Measurements from ENCODE around the gene ADARB1. TPM values are rescaled to one million over a fixed set of nuclear protein-coding genes. Genes with fewer than 3 reads are reported as not detected.

Gene ADARB1
- total RNA-seq, 2 experiments from 2014 or later: 6.6 to 20.5 TPM

DNA sequence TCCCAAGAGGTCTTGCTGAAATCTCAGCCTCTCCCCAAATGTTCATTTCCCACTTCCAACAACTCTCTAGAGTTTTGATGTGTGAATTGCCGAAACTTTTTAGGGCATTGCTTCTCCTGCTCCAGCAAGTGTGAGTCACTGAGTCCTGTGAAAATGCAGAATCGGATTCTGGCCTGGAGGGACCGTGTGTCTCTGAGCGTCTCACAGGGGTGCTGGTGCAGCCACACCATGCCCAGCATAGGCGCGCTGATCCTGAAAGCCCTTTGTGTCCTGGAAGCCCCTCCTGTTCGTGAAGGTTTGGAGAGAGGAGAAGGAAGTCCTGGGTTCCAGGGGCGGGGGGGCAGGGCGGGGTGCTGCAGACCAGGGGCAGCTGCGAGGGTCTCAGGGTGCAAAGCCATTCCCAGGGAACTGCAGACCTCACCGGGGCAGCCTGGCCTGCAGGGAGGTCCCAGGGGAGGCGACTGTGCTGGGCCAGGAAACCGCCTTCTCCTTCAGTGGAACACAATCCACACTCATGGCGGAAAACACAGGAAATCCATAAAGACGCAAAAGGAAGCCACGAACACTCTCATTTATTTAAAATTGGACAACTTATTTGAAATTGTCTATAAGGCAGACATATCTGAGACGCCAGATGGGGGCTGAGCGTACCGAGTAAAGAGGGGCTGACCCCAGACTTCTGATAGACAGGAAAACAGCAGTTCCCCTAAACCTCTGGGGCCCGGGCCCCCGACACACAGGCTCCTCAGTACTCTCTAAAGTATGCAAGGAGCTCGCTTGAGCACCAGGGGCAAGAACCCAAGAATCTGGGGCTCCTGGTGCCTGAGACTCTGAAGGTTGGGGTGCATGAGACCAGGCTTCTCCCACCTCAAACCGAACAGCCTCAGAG lies 43.5 kb upstream of the ADARB1 start:
- no peak for DNase-seq (ENCODE audit: low spot score)
- H3K4me1 ChIP-seq (ENCODE audit: insufficient read depth, low read length, poor library complexity, severe bottlenecking): no peaks in the 10 kb centered on the region
- TF ChIP-seq, protein P1, sequence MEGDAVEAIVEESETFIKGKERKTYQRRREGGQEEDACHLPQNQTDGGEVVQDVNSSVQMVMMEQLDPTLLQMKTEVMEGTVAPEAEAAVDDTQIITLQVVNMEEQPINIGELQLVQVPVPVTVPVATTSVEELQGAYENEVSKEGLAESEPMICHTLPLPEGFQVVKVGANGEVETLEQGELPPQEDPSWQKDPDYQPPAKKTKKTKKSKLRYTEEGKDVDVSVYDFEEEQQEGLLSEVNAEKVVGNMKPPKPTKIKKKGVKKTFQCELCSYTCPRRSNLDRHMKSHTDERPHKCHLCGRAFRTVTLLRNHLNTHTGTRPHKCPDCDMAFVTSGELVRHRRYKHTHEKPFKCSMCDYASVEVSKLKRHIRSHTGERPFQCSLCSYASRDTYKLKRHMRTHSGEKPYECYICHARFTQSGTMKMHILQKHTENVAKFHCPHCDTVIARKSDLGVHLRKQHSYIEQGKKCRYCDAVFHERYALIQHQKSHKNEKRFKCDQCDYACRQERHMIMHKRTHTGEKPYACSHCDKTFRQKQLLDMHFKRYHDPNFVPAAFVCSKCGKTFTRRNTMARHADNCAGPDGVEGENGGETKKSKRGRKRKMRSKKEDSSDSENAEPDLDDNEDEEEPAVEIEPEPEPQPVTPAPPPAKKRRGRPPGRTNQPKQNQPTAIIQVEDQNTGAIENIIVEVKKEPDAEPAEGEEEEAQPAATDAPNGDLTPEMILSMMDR (conservative IDR thresholded peaks at IDR 0.05; ENCODE audit: low read length): no peak
- no peak for TF ChIP-seq EZH2phosphoT487 (IDR thresholded peaks at IDR 0.05; ENCODE audit: borderline replicate concordance, low read depth, low read length)
- no peak overlapping the region for H3K4me3 ChIP-seq (ENCODE audit: low read depth, low read length, poor library complexity, severe bottlenecking)
- H3K27ac ChIP-seq (ENCODE audit: low read depth, low read length, poor library complexity, severe bottlenecking): no peak overlapping the region
- H2AFZ ChIP-seq (ENCODE audit: low read length): no peak overlapping the region
- H3K4me2 ChIP-seq (ENCODE audit: low read length): no peak overlapping the region
- H3K36me3 ChIP-seq (ENCODE audit: insufficient read depth, low read length): no peaks in the 10 kb centered on the region
- peaks cover 1% of the 10 kb centered on the region; the same call in 1 of the 2 replicates for H3K9me3 ChIP-seq (ENCODE audit: low read length)
- no TSS peak for BruUV-seq (replicated peaks)
- no peaks in the 10 kb centered on the region for H4K20me1 ChIP-seq (ENCODE audit: insufficient read depth, low read length)
- POLR2A ChIA-PET: no interaction called here
- intact Hi-C loops (cut with micrococcal nuclease; ENCODE audit: unreplicated experiment): no loop called here
- CTCF ChIA-PET (ENCODE audit: unreplicated experiment): no interaction called here
- no peaks in the 10 kb centered on the region for H3K79me2 ChIP-seq (ENCODE audit: insufficient read depth, low read depth, low read length)
- no peaks in the 10 kb centered on the region for H3K9me2 ChIP-seq (ENCODE audit: insufficient read depth, low read length)

DNA sequence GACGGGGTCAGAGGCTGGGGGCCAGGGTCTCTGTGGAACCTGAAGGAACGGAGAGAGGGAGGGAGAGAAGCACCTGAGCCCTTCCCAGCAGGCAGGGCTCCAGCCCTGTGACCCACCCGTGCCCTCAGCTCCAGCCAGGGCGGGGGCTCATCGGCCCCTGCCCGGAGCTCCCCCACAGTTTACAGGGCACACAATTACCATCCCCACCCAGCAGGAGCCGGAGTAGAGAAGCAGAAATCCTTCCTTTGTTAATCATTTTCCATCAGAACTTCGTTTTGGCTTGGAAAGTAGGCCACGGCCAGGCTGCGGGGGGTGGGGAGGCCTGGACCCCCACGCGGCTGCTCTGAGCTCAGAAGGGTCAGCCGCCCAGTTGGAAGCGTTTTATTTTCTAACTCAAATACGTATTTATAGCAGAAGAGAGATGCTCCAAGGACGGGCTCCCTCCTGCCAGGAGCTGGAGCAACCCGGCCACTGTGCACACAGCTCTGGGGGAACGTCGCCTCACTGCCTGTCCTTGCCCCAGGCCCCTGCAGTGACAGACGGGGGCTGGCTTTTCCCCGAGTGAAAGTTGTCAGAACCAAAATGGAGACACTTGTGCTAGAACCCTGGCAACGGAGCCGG lies 42.7 kb upstream of the ADARB1 start:
- H3K4me2 ChIP-seq (ENCODE audit: low read length): no peak overlapping the region
- no peaks in the 10 kb centered on the region for H3K9me2 ChIP-seq (ENCODE audit: insufficient read depth, low read length)
- CTCF ChIA-PET (ENCODE audit: unreplicated experiment): no interaction called here
- TF ChIP-seq, protein P1 (conservative IDR thresholded peaks at IDR 0.05; ENCODE audit: low read length): no peak
- no peak for TF ChIP-seq EZH2phosphoT487 (IDR thresholded peaks at IDR 0.05; ENCODE audit: borderline replicate concordance, low read depth, low read length)
- BruUV-seq (replicated peaks): no TSS peak
- no peaks in the 10 kb centered on the region for H3K4me1 ChIP-seq (ENCODE audit: insufficient read depth, low read length, poor library complexity, severe bottlenecking)
- H3K36me3 ChIP-seq (ENCODE audit: insufficient read depth, low read length): no peaks in the 10 kb centered on the region
- no peak for DNase-seq (ENCODE audit: low spot score)
- H3K27ac ChIP-seq (ENCODE audit: low read depth, low read length, poor library complexity, severe bottlenecking): no peak overlapping the region
- H4K20me1 ChIP-seq (ENCODE audit: insufficient read depth, low read length): no peaks in the 10 kb centered on the region
- H3K9me3 ChIP-seq (ENCODE audit: low read length): peaks cover 6% of the 10 kb centered on the region; the same call in 1 of the 2 replicates
- POLR2A ChIA-PET: no interaction called here
- no peak overlapping the region for H3K4me3 ChIP-seq (ENCODE audit: low read depth, low read length, poor library complexity, severe bottlenecking)
- intact Hi-C loops (cut with micrococcal nuclease; ENCODE audit: unreplicated experiment): no loop called here
- H3K79me2 ChIP-seq (ENCODE audit: insufficient read depth, low read depth, low read length): no peaks in the 10 kb centered on the region
- no peak overlapping the region for H2AFZ ChIP-seq (ENCODE audit: low read length)

- peaks cover 10% of the 10 kb centered on the region; the same call in 1 of the 2 replicates for H3K9me3 ChIP-seq (ENCODE audit: low read length)
- no peaks in the 10 kb centered on the region for H3K79me2 ChIP-seq (ENCODE audit: insufficient read depth, low read depth, low read length)
- no peak for DNase-seq (ENCODE audit: low spot score)
- no peak overlapping the region for H3K4me3 ChIP-seq (ENCODE audit: low read depth, low read length, poor library complexity, severe bottlenecking)
- ChIA-PET CTCF (ENCODE audit: unreplicated experiment) (no interaction called here), POLR2A (no interaction called here)
- H4K20me1 ChIP-seq (ENCODE audit: insufficient read depth, low read length): no peaks in the 10 kb centered on the region
- H3K27ac ChIP-seq (ENCODE audit: low read depth, low read length, poor library complexity, severe bottlenecking): no peak overlapping the region
- intact Hi-C loops (cut with micrococcal nuclease; ENCODE audit: unreplicated experiment): no loop called here
- H3K9me2 ChIP-seq (ENCODE audit: insufficient read depth, low read length): no peaks in the 10 kb centered on the region
- no peak overlapping the region for H3K4me2 ChIP-seq (ENCODE audit: low read length)
- BruUV-seq (replicated peaks): no TSS peak
- H3K36me3 ChIP-seq (ENCODE audit: insufficient read depth, low read length): no peaks in the 10 kb centered on the region
- no peaks in the 10 kb centered on the region for H3K4me1 ChIP-seq (ENCODE audit: insufficient read depth, low read length, poor library complexity, severe bottlenecking)
- no peak for TF ChIP-seq EZH2phosphoT487 (IDR thresholded peaks at IDR 0.05; ENCODE audit: borderline replicate concordance, low read depth, low read length)
- TF ChIP-seq, protein P1 (conservative IDR thresholded peaks at IDR 0.05; ENCODE audit: low read length): no peak
- no peak overlapping the region for H2AFZ ChIP-seq (ENCODE audit: low read length)
Measured at GRCh38 chr21:45032332-45032731, 42.0 kb upstream of the ADARB1 start.

Data from OCI-LY7 (cell line).